ENCODE data around the gene FAM170B.

Gene FAM170B

DNA sequence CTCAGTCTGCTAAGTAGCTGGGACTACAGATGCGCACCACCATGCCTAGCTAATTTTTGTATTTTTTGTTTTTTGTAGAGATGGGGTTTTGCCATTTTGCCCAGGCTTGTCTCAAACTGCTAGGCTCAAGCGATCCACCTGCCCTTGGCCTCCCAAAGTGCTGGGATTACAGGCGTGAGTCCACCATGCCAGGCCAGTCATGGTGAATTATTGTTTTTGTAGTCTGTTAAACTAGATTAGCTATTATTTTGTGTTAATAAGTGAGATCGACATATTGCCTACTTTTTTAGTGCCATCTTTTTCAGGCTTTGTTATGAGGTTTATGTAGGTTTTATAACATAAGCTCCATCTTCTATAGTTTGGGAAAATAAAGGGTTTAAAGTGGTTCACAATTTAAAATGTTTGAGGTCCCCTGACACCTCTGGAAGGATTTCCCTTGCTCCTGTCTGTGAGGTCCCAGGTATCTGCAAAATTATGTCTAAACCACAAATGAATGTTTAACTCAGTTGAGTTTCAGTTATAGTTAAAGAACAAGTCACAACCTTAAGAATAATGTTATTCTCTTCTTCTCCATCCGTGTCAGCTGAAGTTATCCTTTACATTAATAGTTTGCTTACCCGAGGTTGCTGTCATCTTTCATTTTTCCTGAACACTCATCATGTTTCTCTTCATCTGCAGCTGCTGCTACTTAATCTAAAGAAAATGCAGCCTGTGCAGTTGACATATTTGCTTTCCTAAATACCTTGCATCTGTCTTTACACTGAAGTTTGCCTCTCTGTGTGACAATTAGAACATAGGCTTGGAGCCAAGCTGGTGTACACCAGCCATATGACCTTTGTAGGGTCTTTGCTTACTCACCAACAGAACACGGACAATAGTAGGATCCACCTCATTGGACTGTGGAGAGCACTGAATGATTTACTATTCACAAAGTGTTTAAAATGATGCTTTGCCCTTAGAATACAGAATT, 9.6 kb downstream of the FAM170B start:
- TF ChIP-seq EZH2phosphoT487 (IDR thresholded peaks at IDR 0.05; ENCODE audit: borderline replicate concordance), result no peak
- TF ChIP-seq, protein P1, sequence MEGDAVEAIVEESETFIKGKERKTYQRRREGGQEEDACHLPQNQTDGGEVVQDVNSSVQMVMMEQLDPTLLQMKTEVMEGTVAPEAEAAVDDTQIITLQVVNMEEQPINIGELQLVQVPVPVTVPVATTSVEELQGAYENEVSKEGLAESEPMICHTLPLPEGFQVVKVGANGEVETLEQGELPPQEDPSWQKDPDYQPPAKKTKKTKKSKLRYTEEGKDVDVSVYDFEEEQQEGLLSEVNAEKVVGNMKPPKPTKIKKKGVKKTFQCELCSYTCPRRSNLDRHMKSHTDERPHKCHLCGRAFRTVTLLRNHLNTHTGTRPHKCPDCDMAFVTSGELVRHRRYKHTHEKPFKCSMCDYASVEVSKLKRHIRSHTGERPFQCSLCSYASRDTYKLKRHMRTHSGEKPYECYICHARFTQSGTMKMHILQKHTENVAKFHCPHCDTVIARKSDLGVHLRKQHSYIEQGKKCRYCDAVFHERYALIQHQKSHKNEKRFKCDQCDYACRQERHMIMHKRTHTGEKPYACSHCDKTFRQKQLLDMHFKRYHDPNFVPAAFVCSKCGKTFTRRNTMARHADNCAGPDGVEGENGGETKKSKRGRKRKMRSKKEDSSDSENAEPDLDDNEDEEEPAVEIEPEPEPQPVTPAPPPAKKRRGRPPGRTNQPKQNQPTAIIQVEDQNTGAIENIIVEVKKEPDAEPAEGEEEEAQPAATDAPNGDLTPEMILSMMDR (conservative IDR thresholded peaks at IDR 0.05; ENCODE audit: low read length), result no peak
- no peaks in the 10 kb centered on the region for H4K20me1 ChIP-seq (ENCODE audit: insufficient read depth, low read length, poor library complexity, severe bottlenecking)
- H3K4me1 ChIP-seq (ENCODE audit: insufficient read depth, low read length, poor library complexity, severe bottlenecking), result no peaks in the 10 kb centered on the region
- no peaks in the 10 kb centered on the region for H3K9me2 ChIP-seq (replicated peaks; ENCODE audit: low read depth, low read length)
- H3K36me3 ChIP-seq (ENCODE audit: insufficient read depth, low read length), result no peaks in the 10 kb centered on the region
- H3F3A ChIP-seq (ENCODE audit: low read depth), result no peaks in the 10 kb centered on the region
- H2AFZ ChIP-seq (ENCODE audit: low read length), result no peak overlapping the region
- no peak overlapping the region for H3K9ac ChIP-seq (ENCODE audit: low read depth, low read length, poor library complexity, severe bottlenecking)
- H3K79me2 ChIP-seq (ENCODE audit: insufficient read depth, low read length), result no peaks in the 10 kb centered on the region
- no peak overlapping the region for H3K4me2 ChIP-seq (ENCODE audit: low read depth, low read length, poor library complexity, severe bottlenecking)
- no peaks in the 10 kb centered on the region for H3K9me3 ChIP-seq (ENCODE audit: insufficient read depth, low read depth, low read length)
- no peak overlapping the region for H3K4me3 ChIP-seq (ENCODE audit: low read length, poor library complexity, severe bottlenecking)
- H3K27me3 ChIP-seq (ENCODE audit: insufficient read depth, low read length, poor library complexity, severe bottlenecking), result no peaks in the 10 kb centered on the region

DNA sequence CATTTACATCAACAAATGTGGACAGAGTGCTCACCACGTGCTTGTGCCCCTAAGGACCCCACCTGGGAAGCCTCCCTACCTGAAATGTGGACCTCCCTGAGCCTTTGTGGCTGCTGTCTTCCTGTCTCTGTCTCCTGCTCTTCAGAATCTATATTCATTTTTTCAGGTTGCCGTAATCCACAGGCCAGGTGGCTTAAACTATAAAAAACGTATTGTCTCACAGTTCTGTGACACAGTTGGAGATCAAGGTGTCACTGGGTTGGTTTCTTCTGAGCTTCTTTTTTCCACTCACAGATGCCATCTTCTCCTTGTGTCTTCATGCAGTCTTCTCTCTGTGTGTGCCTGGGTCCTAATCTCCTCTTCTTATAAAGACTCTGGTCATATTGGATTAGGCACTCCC, 12.9 kb downstream of the FAM170B start:
- H3K36me3 ChIP-seq (ENCODE audit: insufficient read depth, low read length), result no peaks in the 10 kb centered on the region
- no peaks in the 10 kb centered on the region for H3K79me2 ChIP-seq (ENCODE audit: insufficient read depth, low read length)
- H3K4me1 ChIP-seq (ENCODE audit: insufficient read depth, low read length, poor library complexity, severe bottlenecking), result peaks cover 4% of the 10 kb centered on the region
- H3K9ac ChIP-seq (ENCODE audit: low read depth, low read length, poor library complexity, severe bottlenecking), result no peak overlapping the region
- H3K4me3 ChIP-seq (ENCODE audit: low read length, poor library complexity, severe bottlenecking), result no peak overlapping the region
- no peaks in the 10 kb centered on the region for H3K9me3 ChIP-seq (ENCODE audit: insufficient read depth, low read depth, low read length)
- H3F3A ChIP-seq (ENCODE audit: low read depth), result no peaks in the 10 kb centered on the region
- no peak overlapping the region for H2AFZ ChIP-seq (ENCODE audit: low read length)
- no peaks in the 10 kb centered on the region for H3K9me2 ChIP-seq (replicated peaks; ENCODE audit: low read depth, low read length)
- H4K20me1 ChIP-seq (ENCODE audit: insufficient read depth, low read length, poor library complexity, severe bottlenecking), result no peaks in the 10 kb centered on the region
- no peak overlapping the region for H3K4me2 ChIP-seq (ENCODE audit: low read depth, low read length, poor library complexity, severe bottlenecking)
- TF ChIP-seq, protein P1 (conservative IDR thresholded peaks at IDR 0.05; ENCODE audit: low read length), result no peak
- TF ChIP-seq EZH2phosphoT487 (IDR thresholded peaks at IDR 0.05; ENCODE audit: borderline replicate concordance), result no peak
- no peaks in the 10 kb centered on the region for H3K27me3 ChIP-seq (ENCODE audit: insufficient read depth, low read length, poor library complexity, severe bottlenecking)

DNA sequence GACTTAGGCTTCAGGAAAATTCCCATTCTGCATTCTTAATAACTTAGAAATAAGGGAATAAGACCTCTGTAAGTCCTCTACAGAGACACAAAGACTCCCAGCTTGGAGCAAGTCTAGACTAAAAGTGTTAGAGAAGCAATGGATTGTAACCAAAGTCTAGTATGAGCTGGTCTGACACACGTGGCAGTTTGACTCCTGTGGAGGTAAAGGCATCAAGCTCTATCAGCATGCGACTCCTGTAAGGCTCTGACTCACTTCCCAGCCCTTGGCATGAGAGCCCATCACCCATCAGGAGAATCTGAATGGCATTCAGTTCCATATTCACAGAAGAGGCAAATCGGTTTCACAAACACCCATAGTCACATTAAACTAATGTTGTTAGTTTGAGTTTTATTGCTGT, 14.1 kb downstream of the FAM170B start:
- H3K9me2 ChIP-seq (replicated peaks; ENCODE audit: low read depth, low read length), result no peaks in the 10 kb centered on the region
- H3K9me3 ChIP-seq (ENCODE audit: insufficient read depth, low read depth, low read length), result no peaks in the 10 kb centered on the region
- H4K20me1 ChIP-seq (ENCODE audit: insufficient read depth, low read length, poor library complexity, severe bottlenecking), result no peaks in the 10 kb centered on the region
- no peak overlapping the region for H2AFZ ChIP-seq (ENCODE audit: low read length)
- no peaks in the 10 kb centered on the region for H3K79me2 ChIP-seq (ENCODE audit: insufficient read depth, low read length)
- H3K4me3 ChIP-seq (ENCODE audit: low read length, poor library complexity, severe bottlenecking), result no peak overlapping the region
- TF ChIP-seq, protein P1 (conservative IDR thresholded peaks at IDR 0.05; ENCODE audit: low read length), result no peak
- no peak for TF ChIP-seq EZH2phosphoT487 (IDR thresholded peaks at IDR 0.05; ENCODE audit: borderline replicate concordance)
- no peaks in the 10 kb centered on the region for H3K36me3 ChIP-seq (ENCODE audit: insufficient read depth, low read length)
- H3K9ac ChIP-seq (ENCODE audit: low read depth, low read length, poor library complexity, severe bottlenecking), result no peak overlapping the region
- no peaks in the 10 kb centered on the region for H3K27me3 ChIP-seq (ENCODE audit: insufficient read depth, low read length, poor library complexity, severe bottlenecking)
- peaks cover 5% of the 10 kb centered on the region for H3K4me1 ChIP-seq (ENCODE audit: insufficient read depth, low read length, poor library complexity, severe bottlenecking)
- no peaks in the 10 kb centered on the region for H3F3A ChIP-seq (ENCODE audit: low read depth)
- no peak overlapping the region for H3K4me2 ChIP-seq (ENCODE audit: low read depth, low read length, poor library complexity, severe bottlenecking)

All from Loucy (cell line).